Left lobe of liver (tissue), 2 donors: ENCODE results near the gene ARAP1. TPM values are rescaled to one million over a fixed set of nuclear protein-coding genes. Genes with fewer than 3 reads are reported as not detected.

ENCODE experiments used
- ATAC-seq: fragments of 200-7000 bp; cut with Tn5 transposase; one replicate; pipeline ENCODE4 v1.9.1; 2020; ENCODE audit warnings: mild to moderate bottlenecking, moderate library complexity
- DNase-seq: peaks from one replicate; pipeline ENCODE4 v3.0.0-alpha.2; 2020; ENCODE audit warnings: low spot score
- total RNA-seq: library from RNA; stranded (reverse); gene quantifications from one replicate; pipeline ENCODE4 v1.2.1, GENCODE V29; 2021
- donor health status: DM: no; HTN: no; CAD: no; lungs with moderate emphysema.
- donor health status: DM: no; HTN: yes; CAD: no.

Gene ARAP1
- total RNA-seq, 1 donor from 2014 or later, result 37.5 TPM

GRCh38 chr11:72685560-72686480 is 66.4 kb downstream of the ARAP1 start:
- DNase-seq, result no peak

GRCh38 chr11:72684236-72684912 is 67.8 kb downstream of the ARAP1 start:
- no peak for DNase-seq
- peak; percentile 64 for ATAC-seq

More at GRCh38 chr11:72685560-72686480, 66.4 kb downstream of the ARAP1 start:
- ATAC-seq, result no peak

GRCh38 chr11:72683782-72684200 is 68.4 kb downstream of the ARAP1 start:
- no peak for DNase-seq
- ATAC-seq, result peak; percentile 70

DNA sequence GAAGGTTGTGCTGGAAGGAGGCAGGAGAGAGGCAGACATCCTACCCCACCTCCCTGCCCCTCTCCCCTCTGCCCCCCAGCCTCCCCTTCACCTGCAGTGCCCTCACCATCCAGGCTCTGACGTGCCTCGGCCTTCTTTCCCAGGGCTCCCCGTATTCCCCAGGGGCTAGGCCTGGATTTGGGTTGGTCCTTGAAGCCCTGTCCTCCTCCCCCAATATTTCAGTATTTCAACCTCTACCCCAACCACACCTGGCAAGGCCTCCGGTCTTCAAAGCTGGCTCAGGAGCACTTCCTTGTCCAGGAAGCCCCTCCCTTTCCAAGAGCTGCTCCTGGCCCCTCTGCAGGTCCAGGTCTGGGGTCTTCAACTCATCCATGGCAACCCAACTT is 69.4 kb downstream of the ARAP1 start:
- ATAC-seq, result no peak
- DNase-seq, result no peak

DNA sequence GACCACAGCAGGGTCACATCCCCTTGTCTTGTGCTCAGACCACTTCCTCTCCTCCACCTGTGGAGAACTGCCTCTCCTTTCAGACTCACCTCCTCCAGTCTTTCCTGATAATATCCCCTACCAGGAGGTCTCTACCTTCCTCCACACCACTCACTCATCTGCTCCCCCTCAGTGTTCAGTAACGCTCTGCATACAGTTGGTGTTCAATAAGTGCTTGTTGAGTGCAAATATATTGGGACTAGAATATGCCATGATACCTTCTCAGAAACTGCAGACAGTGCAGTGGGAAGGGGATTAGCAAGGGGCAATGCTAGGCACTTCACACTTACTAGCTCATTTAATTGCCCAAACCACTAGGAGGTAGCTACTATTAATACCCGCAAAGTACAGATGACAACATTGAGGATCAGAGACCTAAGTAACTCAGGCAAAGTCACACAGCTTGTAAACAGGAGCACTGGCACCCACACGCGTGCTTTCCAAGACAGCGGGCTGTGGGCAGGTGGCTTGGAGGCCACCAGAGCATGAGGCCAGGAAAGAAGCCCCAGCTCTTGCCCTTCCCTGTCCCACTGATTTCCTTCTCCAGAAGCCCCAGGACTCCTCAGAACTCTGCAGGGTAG is 69.9 kb downstream of the ARAP1 start:
- no peak for DNase-seq
- no peak for ATAC-seq

- DNase-seq, result no peak
- peak; percentile 10 for ATAC-seq
Observed at GRCh38 chr11:72681226-72682153, 70.7 kb downstream of the ARAP1 start.

GRCh38 chr11:72680624-72681158 is 71.5 kb downstream of the ARAP1 start:
- ATAC-seq, result no peak
- no peak for DNase-seq

DNA sequence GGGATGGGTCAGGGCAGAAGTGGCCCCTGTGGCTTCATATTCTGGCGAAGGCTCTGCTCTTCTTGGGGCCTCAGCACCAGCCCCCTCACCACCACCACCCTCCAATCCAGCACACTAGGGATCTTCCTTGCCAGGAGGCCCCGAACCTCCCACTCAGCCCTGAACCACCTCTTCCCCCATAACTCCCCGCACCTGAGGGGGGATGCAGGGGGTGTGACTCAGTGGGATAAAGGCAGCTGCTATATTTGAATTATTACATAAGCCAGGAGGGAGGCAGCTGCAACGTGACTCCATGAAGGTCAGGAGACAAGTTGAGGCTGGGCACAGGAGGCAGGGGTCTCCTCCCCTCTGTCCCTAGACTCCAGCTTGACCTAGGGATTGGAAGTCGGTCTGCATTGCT is 72.3 kb downstream of the ARAP1 start:
- DNase-seq, result no peak
- no peak for ATAC-seq

GRCh38 chr11:72678524-72678923 is 73.7 kb downstream of the ARAP1 start:
- ATAC-seq, result no peak
- no peak for DNase-seq

GRCh38 chr11:72676861-72677341 is 75.3 kb downstream of the ARAP1 start:
- ATAC-seq, result peak; percentile 70

GRCh38 chr11:72675221-72675620 is 77.0 kb downstream of the ARAP1 start:
- no peak for ATAC-seq
- no peak for DNase-seq

More at GRCh38 chr11:72676861-72677341, 75.3 kb downstream of the ARAP1 start:
- DNase-seq, result no peak

DNA sequence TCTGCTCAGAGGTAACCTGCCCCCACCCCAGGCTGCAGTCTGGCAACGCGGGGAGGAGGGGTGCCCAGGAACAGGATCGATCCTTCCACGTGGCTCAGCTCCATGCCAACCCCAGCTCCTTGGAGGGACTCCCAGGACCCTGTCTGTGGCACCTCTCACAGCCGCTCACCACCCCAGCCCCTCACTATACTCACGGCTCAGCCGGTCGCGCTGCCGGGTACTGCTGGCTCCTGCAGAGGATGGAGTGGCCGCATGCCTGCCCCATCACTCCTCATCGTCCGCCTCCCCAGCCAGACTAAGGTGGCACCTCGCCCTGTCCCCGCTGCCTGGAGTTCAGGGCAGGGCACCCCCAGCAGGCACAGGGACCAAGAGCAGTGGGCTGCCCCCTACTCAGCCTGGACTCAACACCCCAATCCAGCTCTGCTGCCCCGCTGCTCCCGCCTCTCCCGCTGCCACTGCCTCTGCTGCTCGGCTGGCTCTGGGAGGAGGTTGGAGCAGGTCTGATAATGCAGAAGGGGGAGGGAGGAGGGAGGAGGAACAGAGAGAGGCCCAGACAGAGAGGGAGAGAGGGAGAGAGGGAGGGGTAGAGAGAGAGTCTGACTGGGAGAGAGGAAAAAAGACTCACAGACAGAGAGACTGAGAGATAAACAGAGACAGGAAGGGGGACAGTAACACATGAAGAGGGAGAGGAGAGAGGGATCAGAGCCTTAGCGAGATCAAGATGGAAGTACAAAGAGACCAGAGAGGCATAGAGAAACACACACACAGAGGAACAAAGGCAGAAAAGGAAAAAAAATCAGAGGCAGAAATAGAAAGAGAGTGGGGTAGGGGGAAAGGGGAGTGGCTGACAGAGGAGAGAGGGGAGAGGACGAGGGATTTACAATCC is 78.0 kb downstream of the ARAP1 start, which contains the start of gene PDE2A:
Gene PDE2A, minus strand, starts transcription at position 480 of the 886 bp plus-strand sequence. Its CDS starts 215 bp downstream, at position 265.
- DNase-seq (no peak), ATAC-seq (no peak)

DNA sequence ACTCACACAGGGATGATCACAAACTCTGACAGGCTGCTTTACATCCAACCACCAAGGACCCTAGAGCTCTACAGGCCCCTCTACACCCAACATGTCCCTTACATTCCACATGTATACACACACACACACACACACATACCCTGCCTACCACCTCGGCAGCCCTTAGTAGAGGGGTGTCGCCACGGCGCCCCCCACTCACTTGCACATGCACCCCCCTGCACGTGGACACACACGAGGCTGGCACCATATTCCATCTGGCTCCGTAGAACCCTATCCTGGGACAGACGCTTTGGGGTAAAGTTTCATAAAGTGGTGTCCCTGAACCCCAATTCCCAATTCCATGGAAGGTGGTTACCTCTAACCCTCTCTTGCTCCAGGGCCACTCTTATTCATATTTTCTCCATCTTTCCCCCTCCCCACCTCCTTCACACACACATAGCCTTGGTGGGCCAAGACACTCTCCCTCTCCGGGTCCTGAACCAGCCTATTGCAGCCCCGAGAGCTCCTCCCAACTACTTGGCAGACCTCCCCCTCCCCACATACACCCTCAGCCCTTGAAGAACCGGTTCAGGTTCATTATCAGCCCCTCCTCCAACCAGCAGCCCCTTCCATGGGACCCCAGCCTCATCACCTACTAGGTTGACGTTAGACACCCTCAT is 78.8 kb downstream of the ARAP1 start:
- no peak for DNase-seq
- no peak for ATAC-seq

GRCh38 chr11:72672597-72673238 is 79.5 kb downstream of the ARAP1 start:
- ATAC-seq, result no peak
- DNase-seq, result no peak

DNA sequence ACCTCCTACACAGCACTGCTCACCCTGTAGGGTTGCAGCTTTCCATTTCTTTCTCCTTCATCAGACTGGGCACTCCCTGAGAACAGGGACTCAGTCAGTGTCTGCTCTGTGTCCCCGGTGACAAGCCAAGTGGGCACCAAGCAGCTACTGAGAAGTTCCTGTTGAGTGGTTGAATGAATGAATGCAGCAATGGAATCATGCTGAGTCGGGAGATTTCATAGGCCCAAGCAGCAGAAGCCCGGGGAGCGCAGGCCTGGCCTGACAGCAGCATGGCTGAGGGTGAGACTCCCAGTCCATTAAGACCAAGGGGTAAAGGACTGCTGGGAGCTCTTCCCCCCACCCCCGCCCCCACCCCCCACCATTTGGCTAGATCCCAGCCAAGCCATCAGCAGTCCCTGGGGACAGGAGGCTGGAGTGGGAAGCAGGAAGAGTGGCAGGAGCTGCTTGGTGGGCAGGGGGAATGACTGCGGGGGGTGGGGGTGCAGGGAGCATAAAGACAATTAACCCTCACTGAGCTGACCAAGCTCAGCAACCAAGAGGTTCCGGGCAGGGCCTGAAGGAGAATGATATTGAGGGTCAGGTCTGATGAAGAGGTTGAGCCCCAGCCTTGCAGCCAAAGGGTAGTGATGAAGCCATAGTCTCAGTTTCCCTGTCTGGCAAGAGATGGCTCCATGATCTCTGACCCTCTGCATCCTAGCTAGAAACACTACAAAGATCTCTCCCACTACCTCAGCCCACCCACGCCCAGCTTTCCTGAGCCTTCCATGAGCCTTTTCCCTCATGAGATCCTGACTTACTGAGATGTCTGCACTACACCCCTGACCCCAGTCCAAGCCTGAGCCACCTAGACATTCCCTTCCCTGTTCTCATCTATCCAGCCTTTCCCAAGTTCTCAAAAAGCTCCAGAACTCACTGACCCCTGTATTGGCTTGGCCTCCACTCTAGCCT is 80.8 kb downstream of the ARAP1 start:
- no peak for ATAC-seq
- no peak for DNase-seq

- DNase-seq (no peak), ATAC-seq (no peak)
Observed at GRCh38 chr11:72670041-72670440, 82.2 kb downstream of the ARAP1 start.

GRCh38 chr11:72669527-72669926 is 82.7 kb downstream of the ARAP1 start:
- DNase-seq (no peak), ATAC-seq (no peak)
